SH-SY5Y (cell line): ENCODE results near the gene CEMIP.

ENCODE experiments used
- GATA2 ChIP-seq: IDR thresholded peaks from 2 replicates; pipeline ENCODE4 v1.6.1; 2011; ENCODE audit warnings: mild to moderate bottlenecking, low read depth, low read length
- GATA3 ChIP-seq: IDR thresholded peaks from 2 replicates; pipeline ENCODE4 v1.6.1; 2011; ENCODE audit warnings: low read depth, mild to moderate bottlenecking, low read length, moderate library complexity

CEMIP gene

DNA sequence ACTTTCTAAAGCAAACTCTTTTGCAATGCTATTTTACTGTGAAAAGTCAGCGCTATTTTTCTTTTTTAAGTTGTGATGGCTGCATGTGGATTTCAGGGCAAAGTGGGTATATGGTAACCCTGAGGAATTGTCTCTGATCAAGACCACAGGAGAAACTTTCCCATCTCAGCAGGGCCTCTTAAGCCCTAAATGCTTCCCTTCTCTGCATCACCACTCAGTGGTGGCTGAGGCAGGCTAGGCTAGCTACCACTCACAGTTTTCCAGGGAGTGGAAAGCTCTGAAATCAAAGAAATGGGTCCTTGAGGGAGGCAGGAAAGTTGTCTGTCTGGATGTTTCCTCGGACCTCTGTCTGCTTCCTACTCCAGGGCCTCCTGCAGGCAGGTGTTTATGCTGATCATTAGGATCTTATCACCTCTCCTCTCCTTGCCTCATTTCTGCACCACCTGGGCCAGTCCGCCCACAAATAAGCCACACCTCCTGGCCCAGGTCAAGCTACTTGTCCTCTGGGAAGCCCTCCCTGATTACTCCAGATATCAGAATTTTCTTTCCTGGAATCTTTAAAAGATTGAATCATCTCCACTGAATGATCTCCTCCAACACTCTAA lies 37.0 kb downstream of the CEMIP start:
- TF ChIP-seq GATA2 (no peak), GATA3 (no peak)

DNA sequence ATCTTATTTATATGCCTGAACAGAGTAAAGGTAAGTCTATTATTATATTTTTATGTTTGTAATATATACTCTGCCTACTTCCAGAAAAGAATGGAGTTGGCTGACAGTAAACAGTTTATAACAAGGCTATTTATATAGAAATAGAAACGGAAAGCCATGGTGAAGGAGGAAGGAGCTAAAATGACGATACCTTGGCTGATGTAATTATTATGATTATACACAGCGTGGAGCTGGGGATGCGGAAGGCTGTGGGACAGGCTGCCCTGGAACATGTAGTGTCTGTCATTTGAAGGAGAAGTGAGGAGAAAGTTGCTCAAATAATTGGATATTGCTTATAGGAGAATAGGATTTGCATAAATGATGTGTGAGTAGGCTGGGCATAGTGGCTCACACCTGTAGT lies 37.8 kb downstream of the CEMIP start:
- TF ChIP-seq GATA3 (no peak), GATA2 (no peak)

DNA sequence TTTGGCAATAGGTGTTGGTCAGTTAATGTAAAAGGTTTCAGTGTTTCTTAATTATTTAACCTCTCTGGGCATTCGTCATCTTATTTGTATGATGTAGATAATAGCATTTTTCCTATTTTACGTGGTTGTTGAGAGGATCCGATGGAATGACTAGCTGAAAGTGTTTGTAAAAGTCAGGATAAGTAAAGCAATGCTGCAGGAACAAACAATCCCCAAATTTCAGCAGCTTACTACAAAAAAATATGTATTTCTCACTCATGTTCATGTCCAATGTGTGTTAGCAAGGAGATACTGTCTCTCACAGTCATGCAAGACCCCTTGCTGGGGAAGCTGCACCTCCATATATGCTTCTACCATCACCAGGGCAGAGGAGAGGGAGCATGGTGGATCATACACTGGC lies 38.7 kb downstream of the CEMIP start:
- no peak for TF ChIP-seq GATA2

DNA sequence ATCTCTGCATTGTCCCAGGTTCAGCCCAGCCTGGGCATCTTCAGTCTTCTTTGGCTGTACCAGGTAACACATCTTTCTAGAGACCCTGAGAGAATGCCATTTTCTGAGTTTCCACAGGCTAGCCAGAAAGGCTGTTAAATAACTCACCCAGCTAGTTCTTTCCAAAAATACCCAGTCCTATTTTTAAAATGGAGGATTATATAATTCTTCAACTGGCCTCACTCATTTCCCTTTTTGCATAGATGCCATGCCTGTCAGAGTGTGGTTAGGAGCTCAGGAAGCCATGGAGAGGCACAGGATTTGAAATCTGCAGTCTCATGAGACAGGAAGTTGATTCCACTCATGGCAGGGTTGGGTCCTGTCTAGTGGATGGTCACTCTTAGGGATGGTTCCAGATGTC lies 39.8 kb downstream of the CEMIP start:
- TF ChIP-seq GATA2 (no peak), GATA3 (no peak)

DNA sequence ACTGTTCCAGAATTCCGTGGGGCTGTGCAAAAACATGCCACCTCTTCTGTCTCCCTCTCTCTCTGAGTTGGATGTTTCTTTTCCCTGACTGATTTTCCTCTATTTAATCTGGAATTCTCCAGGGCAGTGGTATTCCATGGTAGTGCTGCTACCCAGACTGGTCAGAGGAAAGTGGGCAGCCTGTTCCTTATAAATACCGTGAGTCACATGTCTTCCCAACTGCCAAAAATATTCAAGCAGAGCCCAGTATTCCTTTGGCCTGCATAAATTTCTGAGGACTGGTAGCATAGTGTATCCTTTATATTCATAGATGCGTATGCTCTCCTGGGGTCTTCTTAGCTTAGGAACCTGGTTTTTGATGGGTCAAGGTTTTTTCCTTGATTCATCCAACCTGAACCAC lies 40.9 kb downstream of the CEMIP start:
- TF ChIP-seq GATA2 (no peak), GATA3 (no peak)

DNA sequence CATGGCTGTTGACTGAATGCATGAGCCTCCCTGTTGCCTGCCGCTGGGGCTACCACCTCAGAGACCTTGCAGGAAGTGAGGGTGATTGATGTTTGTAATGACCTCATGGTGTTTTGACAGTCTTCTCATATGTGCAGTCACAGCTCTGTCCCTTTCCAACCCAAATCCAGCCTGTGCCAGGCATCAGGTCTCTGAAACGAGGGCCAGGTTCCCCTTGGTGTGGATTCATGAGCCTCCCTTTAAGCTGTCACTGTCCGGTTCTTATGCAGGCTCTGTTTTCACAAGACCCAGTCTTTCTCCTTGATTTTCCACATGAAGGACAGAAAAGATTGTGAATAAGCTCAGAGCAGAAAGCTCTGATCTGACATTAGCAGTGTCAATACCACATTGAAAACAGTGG lies 43.1 kb downstream of the CEMIP start:
- TF ChIP-seq GATA3 (no peak), GATA2 (no peak)

DNA sequence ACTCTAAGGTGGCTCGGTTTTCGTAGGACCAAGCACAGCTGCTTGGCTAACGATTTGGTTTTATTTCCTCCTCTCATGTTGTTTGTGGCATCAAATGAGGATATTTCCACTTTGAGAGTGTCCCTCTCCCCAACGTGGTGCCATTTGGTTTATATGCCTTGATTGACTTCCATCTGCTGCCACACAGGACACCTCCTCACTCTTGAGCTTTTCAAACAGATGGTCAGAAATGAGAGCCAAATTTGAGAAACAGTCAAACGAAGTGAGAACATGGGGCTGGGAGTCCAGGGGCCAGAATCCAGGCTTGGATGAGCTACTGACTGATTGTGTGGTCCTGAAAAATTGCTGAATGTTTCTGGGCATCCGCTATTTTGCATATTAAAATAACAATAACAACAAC lies 43.5 kb downstream of the CEMIP start:
- TF ChIP-seq GATA3 (no peak), GATA2 (no peak)

DNA sequence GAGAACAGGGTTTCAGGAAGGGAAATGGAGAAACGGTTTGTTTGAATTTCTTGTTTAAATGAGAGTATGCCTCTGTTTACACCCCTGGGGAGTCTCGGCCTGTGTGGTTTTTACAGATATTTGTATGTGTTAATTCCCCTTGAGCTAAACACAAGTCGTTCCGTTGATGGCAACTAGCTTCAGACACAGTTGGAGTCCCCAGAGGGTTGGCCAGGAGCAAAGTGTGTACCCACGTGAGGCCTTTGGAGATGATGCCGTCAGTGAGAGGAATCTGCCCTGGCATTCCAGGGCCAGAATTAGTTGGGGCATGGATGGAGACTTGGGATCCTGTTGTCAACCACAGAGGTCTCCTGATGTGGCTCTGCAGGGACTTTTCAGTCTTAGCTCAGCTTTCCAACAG lies 44.0 kb downstream of the CEMIP start:
- no peak for TF ChIP-seq GATA3
- no peak for TF ChIP-seq GATA2

DNA sequence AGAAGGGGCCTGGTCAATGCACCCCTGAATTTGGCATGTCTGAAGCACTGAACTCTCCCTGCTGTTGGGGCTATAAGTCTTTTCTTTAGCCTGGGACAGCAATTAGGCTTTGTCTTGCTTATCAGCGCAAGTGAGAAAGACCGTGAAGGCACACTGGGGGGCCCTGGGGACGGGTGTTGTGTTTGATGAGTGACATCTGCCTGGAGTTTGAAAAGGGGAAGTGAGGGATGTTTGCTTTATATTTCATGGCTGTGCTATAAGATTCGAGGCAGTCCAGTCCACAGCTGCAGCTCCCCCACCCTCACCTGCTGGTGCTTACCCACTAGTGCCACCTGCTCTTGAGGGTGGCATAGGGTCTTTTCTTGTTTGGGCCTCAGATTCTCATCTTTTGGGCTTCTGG lies 44.8 kb downstream of the CEMIP start:
- TF ChIP-seq GATA3 (no peak), GATA2 (no peak)

DNA sequence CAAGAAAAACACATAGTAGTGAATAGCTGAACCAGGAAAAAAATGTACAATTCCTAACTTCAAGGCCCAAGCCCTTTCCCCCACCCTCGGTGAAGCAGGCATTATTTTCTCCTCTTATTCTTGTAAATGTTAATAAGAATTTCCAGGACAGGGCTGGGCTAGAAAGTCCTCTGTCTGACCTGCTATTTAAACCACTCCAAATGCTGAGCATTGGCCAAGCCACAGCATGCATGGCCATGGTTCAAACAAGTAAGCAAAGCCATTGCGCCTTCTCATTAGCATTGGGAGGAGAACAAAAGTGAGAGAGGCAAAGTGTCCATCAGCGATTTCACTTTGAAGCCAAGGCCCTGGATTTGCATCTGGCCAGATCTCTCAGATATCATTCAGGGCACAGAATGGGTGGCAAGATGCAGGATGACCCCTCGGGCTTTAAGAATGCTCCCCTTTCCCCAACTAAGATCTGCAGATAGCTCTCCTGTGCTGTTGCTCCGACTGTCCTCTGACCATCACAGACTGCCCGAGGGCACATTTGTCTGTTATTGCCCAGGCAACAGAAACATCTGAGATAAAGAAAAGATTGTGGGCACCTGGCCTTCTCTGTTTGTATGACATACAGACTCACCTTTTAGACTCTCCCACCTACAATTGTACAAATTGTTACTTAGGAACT lies 46.3 kb downstream of the CEMIP start:
- TF ChIP-seq GATA3 (peak; percentile 77), GATA2 (peak; percentile 91)

DNA sequence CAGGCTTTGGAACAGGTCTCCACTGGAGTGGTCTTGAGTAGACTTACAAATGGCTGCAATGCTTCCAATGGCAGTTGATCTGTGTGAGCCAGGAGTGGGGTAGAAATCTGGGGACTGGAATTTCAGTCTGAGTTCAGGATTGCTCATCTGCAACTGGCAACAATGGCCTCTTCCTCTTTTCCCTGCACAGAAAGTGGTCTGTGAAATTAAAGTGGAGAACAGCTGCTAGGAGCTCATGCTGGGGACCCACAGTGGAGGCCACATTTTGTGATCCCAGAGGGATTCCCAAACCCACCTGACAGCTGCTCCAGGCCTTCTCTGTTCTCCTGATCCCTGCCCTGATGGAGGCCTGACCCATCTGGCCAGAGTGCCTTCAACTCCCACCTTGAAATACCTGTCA lies 49.6 kb downstream of the CEMIP start:
- TF ChIP-seq GATA2, result no peak
- no peak for TF ChIP-seq GATA3

DNA sequence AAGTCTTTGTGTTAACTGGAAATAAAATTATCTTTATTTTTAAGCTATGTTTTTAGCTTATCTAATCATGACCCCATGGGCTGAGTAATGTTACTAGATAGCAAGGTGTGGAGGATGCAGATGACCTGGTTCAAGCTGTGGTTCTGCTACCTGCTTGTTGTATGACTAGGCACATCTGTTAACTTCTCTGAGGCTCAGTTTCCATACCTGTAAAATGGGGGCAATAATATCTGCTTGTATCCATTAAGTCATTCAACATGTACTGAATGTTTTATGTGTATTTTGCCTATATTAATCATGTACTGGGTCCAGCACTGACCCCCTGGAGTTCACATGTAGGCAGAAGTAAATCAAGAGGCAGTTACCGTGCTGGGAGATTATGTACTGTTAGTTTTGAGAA lies 51.5 kb downstream of the CEMIP start:
- TF ChIP-seq GATA2, result no peak
- TF ChIP-seq GATA3, result no peak

DNA sequence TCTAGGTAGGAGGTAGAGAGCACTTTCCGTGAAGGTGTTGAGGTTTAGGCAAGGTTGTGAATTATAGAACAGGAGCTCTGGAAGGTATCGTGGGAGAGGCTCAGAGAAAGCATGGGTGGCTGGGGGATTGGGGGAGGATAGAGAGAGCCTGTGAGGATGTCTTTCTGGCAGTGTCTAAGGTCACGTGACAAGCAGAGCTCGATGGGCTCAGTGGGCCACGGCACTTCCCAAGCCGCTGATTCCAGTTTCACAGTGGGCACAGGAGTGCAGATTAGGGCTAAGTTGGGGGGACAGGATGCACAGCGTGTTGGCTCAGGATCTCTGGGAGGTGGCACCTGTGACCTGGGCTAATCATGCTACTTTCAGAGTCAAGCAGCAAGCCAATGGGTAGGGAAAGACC lies 52.0 kb downstream of the CEMIP start:
- TF ChIP-seq GATA3, result no peak
- no peak for TF ChIP-seq GATA2

DNA sequence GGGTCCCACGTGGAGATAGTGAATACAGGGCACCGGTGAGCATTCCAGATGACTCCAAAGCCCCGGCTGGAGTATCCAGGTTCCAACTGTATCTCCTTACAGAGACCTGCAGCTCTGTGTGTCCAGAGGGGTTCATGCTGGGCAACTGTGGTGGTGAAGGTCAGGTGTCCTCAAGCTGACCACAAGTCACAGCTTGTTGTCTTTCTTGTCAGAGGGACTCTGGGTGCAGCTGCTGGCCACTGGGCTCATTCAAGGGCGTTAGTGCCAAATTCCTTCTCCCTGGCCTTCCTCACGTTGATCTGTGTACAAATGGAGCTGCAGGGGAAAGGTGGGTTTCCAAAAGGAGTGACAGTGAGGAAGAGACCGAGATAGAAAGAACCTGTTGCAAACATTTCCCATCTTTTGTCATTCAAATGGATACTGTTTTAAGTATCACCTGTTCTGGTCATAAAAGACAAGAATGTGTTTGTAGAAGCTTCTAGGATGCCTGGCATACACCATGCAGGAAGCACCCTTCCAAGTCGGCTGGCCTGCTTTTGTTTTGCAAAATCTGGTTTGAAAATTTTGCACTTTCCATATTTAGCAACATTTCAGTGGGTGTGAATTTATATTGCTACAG lies 52.5 kb downstream of the CEMIP start:
- TF ChIP-seq GATA3, result no peak
- no peak for TF ChIP-seq GATA2

DNA sequence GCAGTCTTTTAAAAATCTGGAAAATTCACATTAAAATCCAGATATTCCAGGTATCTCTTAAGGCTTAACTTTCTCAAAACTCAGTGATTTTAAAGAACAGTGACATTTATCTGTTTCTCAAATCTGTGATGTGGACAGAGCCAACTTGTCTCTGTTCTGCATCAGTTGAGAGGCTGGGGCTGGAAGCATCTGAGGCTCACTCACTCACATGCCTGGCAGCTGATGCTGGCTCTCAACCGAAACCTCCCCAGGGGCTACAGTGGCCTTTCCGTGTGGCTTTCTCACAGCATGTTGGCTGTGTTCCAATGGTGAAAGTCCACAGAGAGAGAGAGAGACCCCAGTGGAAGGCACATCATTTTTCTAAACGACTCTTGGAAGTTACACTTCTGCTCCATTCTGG lies 53.5 kb downstream of the CEMIP start:
- TF ChIP-seq GATA3, result peak; percentile 55
- TF ChIP-seq GATA2, result peak; percentile 71

DNA sequence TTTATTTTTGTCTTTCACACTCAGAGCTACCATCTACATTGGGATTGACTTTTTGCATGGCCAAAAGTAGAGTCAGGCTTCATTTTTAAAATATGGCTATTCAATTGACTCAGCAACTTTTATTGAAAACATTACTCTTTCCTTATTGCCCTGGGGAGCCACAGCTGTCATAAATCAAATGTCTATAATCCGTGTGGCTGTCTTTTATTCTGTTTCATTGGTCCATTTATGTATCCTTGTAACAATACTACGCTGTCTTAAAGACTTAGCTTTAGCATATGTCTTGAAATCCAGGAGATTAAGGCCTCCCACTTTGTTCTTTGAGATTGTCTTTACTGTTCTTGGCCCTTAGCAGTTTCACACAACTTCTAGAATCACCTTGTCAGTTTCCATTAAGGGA lies 55.2 kb downstream of the CEMIP start:
- TF ChIP-seq GATA2 (no peak), GATA3 (no peak)

DNA sequence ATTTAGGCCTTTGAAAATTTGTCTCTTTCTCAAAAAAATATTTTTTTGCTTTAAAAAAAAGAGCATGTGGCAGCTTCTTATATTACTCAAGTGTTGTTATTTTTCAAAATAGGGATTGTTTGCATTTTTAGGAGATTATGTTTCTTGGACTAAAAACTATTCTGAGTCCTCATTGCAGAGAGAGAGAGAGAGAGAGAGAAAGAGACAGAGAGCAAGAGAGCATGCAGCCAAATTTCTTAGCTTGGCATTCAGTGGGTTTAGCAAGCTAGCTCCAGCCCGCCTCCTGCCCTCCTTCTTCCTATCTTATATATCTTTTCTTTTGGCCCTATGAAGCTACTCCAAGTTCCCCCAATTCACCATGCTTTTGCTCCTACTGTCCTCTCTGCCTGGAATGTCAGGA lies 55.7 kb downstream of the CEMIP start:
- TF ChIP-seq GATA2 (no peak), GATA3 (no peak)

DNA sequence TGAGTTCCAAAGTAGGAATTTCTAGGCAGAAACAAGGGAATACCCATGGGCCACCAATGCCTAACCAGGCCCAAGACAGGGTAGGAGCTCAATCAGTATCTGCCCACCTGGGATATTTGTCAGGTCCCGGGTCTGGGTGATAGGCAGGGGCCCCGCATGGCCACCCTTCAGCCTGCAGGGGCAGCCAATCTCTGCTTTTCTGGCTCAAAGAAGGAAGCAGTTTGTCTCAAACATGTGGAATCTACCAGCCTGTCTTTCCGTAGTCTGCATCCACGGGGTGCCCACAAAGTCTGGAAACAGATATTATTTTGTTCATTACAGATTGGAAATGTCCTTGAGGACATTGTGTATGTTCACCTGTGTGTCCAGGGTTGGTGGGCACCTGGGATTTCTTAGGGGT lies 56.2 kb downstream of the CEMIP start:
- TF ChIP-seq GATA2 (no peak), GATA3 (no peak)
